Measurements from ENCODE around the gene PCCA. TPM values are rescaled to one million over a fixed set of nuclear protein-coding genes. Genes with fewer than 3 reads are reported as not detected.

PCCA gene
- total RNA-seq, 1 donor from 2014 or later, result 3.6 TPM

- no peaks in the 10 kb centered on the region for H3K36me3 ChIP-seq
- no peak overlapping the region for H3K4me3 ChIP-seq
- H3K4me1 ChIP-seq, result no peaks in the 10 kb centered on the region
- TF ChIP-seq CTCF (IDR thresholded peaks at IDR 0.05), result no peak
- H3K27ac ChIP-seq, result no peak overlapping the region
- no peaks in the 10 kb centered on the region for H3K27me3 ChIP-seq
- DNase-seq (ENCODE audit: low spot score in 2 of 2), result no peak
- intact Hi-C loops (cut with DNase I), result no loop called here
- H3K9me3 ChIP-seq, result no peaks in the 10 kb centered on the region
These were observed 384.7 kb downstream of the PCCA start for GRCh38 chr13:100473501-100474044.

GRCh38 chr13:100476963-100477362 lies 388.1 kb downstream of the PCCA start:
- intact Hi-C loops (cut with DNase I), result no loop called here
- H3K27me3 ChIP-seq, result no peaks in the 10 kb centered on the region
- H3K27ac ChIP-seq, result no peak overlapping the region

DNA sequence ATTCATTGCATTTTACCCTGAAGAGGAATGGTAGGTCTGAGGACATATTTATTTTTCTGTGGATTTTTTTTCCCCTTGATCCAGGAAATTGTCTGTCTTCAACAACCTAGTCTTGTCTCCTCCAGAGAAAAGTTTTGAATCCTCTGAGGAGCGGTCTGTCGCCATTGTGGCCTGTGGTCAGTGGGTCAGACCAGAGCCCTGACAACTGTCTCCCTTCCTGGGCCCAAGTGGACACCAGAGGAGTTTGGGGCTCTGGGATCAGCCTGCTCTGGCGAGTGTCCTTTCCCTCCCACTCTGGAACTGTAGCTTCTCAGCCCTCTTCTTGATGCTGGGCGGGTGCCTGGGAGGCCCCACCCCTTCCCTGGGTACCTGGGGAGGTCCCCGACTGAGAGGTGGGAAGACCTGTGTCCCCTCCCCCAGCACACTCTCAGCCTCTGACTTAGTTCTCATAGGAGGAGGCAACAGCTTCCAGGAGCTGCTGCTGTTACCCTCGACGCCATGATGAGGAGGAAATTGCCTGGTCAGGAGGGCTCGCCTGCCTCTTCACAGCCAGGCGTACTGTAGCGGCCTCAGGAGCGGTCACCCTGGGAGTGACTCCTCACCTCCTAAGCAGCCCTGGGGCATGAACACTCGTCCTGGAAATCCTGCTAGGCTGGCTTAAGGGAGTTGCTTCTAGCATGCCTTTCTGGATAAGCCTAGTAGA lies 389.4 kb downstream of the PCCA start:
- no peak for TF ChIP-seq CTCF (IDR thresholded peaks at IDR 0.05)
- intact Hi-C loops (cut with DNase I), result no loop called here

More at GRCh38 chr13:100476963-100477362, 388.1 kb downstream of the PCCA start:
- DNase-seq (ENCODE audit: low spot score in 2 of 2), result no peak
- no peak for TF ChIP-seq CTCF (IDR thresholded peaks at IDR 0.05)
- Histone ChIP-seq H3K36me3 (no peaks in the 10 kb centered on the region), H3K4me3 (no peak overlapping the region), H3K4me1 (no peaks in the 10 kb centered on the region), H3K9me3 (no peaks in the 10 kb centered on the region)

GRCh38 chr13:100480676-100481075 lies 391.8 kb downstream of the PCCA start:
- no peak overlapping the region for H3K4me3 ChIP-seq
- no peak for TF ChIP-seq CTCF (IDR thresholded peaks at IDR 0.05)
- no peaks in the 10 kb centered on the region for H3K4me1 ChIP-seq
- DNase-seq (ENCODE audit: low spot score in 2 of 2), result no peak
- H3K27ac ChIP-seq, result no peak overlapping the region
- intact Hi-C loops (cut with DNase I), result no loop called here
- H3K27me3 ChIP-seq, result no peaks in the 10 kb centered on the region
- no peaks in the 10 kb centered on the region for H3K36me3 ChIP-seq
- H3K9me3 ChIP-seq, result no peaks in the 10 kb centered on the region

More for the DNA sequence above, 389.4 kb downstream of the PCCA start:
- Histone ChIP-seq H3K9me3 (no peaks in the 10 kb centered on the region), H3K36me3 (no peaks in the 10 kb centered on the region), H3K27me3 (no peaks in the 10 kb centered on the region), H3K27ac (no peak overlapping the region), H3K4me3 (no peak overlapping the region), H3K4me1 (no peaks in the 10 kb centered on the region)
- no peak for DNase-seq (ENCODE audit: low spot score in 2 of 2)

DNA sequence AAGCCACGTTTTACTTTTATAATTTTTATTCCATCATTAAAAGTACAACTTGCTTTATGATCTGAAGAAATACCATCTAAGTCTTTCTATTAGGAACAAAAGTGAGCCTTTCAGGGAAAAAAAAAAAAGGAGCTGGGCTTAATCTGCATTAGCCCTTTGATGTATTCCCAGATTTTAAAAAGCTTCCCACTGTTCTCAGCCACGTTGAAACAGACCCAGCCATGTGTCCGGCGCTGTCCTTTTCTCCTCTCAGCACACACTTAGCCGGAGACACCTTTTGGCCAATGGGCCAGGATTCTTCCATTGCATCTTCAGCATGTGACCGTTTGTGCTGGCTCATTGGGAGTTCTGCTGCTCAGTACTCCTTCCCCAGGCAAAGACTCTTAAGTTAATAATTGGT lies 394.2 kb downstream of the PCCA start:
- intact Hi-C loops (cut with DNase I), result no loop called here
- no peak for DNase-seq (ENCODE audit: low spot score in 2 of 2)
- Histone ChIP-seq H3K4me3 (no peak overlapping the region), H3K4me1 (no peaks in the 10 kb centered on the region), H3K27me3 (no peaks in the 10 kb centered on the region), H3K36me3 (no peaks in the 10 kb centered on the region), H3K27ac (no peak overlapping the region), H3K9me3 (no peaks in the 10 kb centered on the region)
- TF ChIP-seq CTCF (IDR thresholded peaks at IDR 0.05), result no peak
